ENCODE results near the gene PLXND1. TPM values are rescaled to one million over a fixed set of nuclear protein-coding genes. Genes with fewer than 3 reads are reported as not detected.

The PLXND1 gene
- total RNA-seq, 1 experiment from 2014 or later = 47.3 TPM

- ChIA-PET RAD21 (ENCODE audit: low non-redundant PET in 1 of 2, low total read pairs in 2 of 2, uncharacterized antibody in 2 of 2, unreplicated experiment in 2 of 2) (no interaction called here), CTCF (no interaction called here), POLR2A (no interaction called here)
- Histone ChIP-seq H3K4me2 (ENCODE audit: low read length) (no peak overlapping the region), H3K79me2 (ENCODE audit: insufficient read depth, low read length) (peaks cover 53% of the 10 kb centered on the region), H2AFZ (ENCODE audit: low read depth, low read length, poor library complexity, severe bottlenecking) (no peak overlapping the region), H3K27me3 (ENCODE audit: insufficient read depth, low read length) (no peaks in the 10 kb centered on the region), H3K9ac (ENCODE audit: low read length) (no peak overlapping the region), H3K36me3 (ENCODE audit: control insufficient read depth in 1 of 2, insufficient read depth in 2 of 2, low read length in 2 of 2) (no peaks in the 10 kb centered on the region), H3K9me2 (ENCODE audit: insufficient read depth) (no peaks in the 10 kb centered on the region), H3K4me3 (replicated peaks in 1 of 2; ENCODE audit: low read depth in 1 of 2, low read length in 2 of 2) (no peak overlapping the region), H3K27ac (ENCODE audit: low read depth, low read length) (no peak overlapping the region), H4K20me1 (ENCODE audit: insufficient read depth) (no peaks in the 10 kb centered on the region), H3K9me3 (ENCODE audit: control insufficient read depth in 1 of 2, insufficient read depth in 1 of 2, low read depth in 1 of 2, low read length in 2 of 2) (no peaks in the 10 kb centered on the region), H3K4me1 (ENCODE audit: control insufficient read depth in 1 of 2, insufficient read depth in 2 of 2, low read length in 2 of 2) (peaks cover 10 to 33% of the 10 kb centered on the region in 2 experiments)
- ATAC-seq = no peak
- intact Hi-C loops (cut with micrococcal nuclease) = no loop called here
- DNase-seq (ENCODE audit: low read depth, low spot score) = no peak
- no peak for TF ChIP-seq SP1 (IDR thresholded peaks at IDR 0.05; ENCODE audit: low read depth)
- TF ChIP-seq SIN3A (IDR thresholded peaks at IDR 0.05; ENCODE audit: low read depth) = no peak
- no peak for TF ChIP-seq REST (IDR thresholded peaks at IDR 0.05; ENCODE audit: low read depth)
- no peak for TF ChIP-seq TCF7L2 (IDR thresholded peaks at IDR 0.05; ENCODE audit: borderline replicate concordance, extremely low read depth, insufficient read depth, insufficient read length)
- TF ChIP-seq YY1 (IDR thresholded peaks at IDR 0.05; ENCODE audit: extremely low read depth, insufficient replicate concordance, low read depth, low read length) = no peak
- no peak for TF ChIP-seq POLR2A (IDR thresholded peaks at IDR 0.05; ENCODE audit: borderline replicate concordance, extremely low read depth, insufficient read depth, insufficient read length)
- TF ChIP-seq CBX3 (IDR thresholded peaks at IDR 0.05; ENCODE audit: low read depth) = no peak
- TF ChIP-seq ATF3 (IDR thresholded peaks at IDR 0.05) = no peak
- no peak for TF ChIP-seq CEBPB (IDR thresholded peaks at IDR 0.05; ENCODE audit: low read depth)
- no peak for TF ChIP-seq EZH2 (IDR thresholded peaks at IDR 0.05)
- TF ChIP-seq EZH2phosphoT487 (IDR thresholded peaks at IDR 0.05; ENCODE audit: borderline replicate concordance) = no peak
- TF ChIP-seq ZBTB33 (IDR thresholded peaks at IDR 0.05; ENCODE audit: extremely low read depth, insufficient replicate concordance, low read length) = no peak
- no TSS peak for BruUV-seq (replicated peaks)
These were observed 6.1 kb downstream of the PLXND1 start for GRCh38 chr3:129600348-129600747.

Measured in HCT116 (cell line).